Measurements from ENCODE around the gene SEMA3F.

GRCh38 chr3:50130436-50130835 is 24.7 kb upstream of the SEMA3F start:
- TF ChIP-seq POLR2A (IDR thresholded peaks at IDR 0.05; ENCODE audit: low read depth, low read length) (no peak), CTCF (IDR thresholded peaks at IDR 0.05; ENCODE audit: extremely low read depth in 1 of 2, insufficient read depth in 1 of 2, low read depth in 1 of 2, low read length in 2 of 2) (no peak), EZH2 (IDR thresholded peaks at IDR 0.05; ENCODE audit: borderline replicate concordance, low read depth, low read length, severe bottlenecking) (no peak)

All from endothelial cell of umbilical vein (primary cell).